HG02981 (cell line): Measurements from ENCODE around the gene TNFRSF21.

ENCODE experiments used
- ATAC-seq: cut with Tn5 transposase; IDR thresholded peaks from one replicate; pipeline ENCODE4 v1.9.1; 2021; ENCODE audit warnings: mild to moderate bottlenecking, moderate library complexity; ENCODE audit not compliant: unreplicated experiment

TNFRSF21 gene

GRCh38 chr6:47181681-47182080 lies 128.0 kb downstream of the TNFRSF21 start:
- ATAC-seq: no peak
